ENCODE measurements around the gene GUCY2C.

The GUCY2C gene

GRCh38 chr12:14563046-14563445, 133.4 kb downstream of the GUCY2C start:
- ATAC-seq = no peak
- no peak for TF ChIP-seq ISL1 (CRISPR knock-in tag; IDR thresholded peaks at IDR 0.05)
- TF ChIP-seq PPARA (CRISPR knock-in tag; IDR thresholded peaks at IDR 0.05; ENCODE audit: borderline replicate concordance) = no peak
- no peak for TF ChIP-seq ZFP3 (CRISPR knock-in tag; IDR thresholded peaks at IDR 0.05)
- no peak for TF ChIP-seq CSDC2 (CRISPR knock-in tag; IDR thresholded peaks at IDR 0.05)
- no peak for TF ChIP-seq RARB (CRISPR knock-in tag; IDR thresholded peaks at IDR 0.05)
- no peak for TF ChIP-seq ZNF565 (CRISPR knock-in tag; conservative IDR thresholded peaks at IDR 0.05; ENCODE audit: low read depth)
- no peak for TF ChIP-seq ESRRG (CRISPR knock-in tag; IDR thresholded peaks at IDR 0.05)
- no peak for TF ChIP-seq PATZ1 (CRISPR knock-in tag; IDR thresholded peaks at IDR 0.05; ENCODE audit: borderline replicate concordance)
- no peak for TF ChIP-seq TCF4 (CRISPR knock-in tag; IDR thresholded peaks at IDR 0.05; ENCODE audit: borderline replicate concordance)
